K562 (cell line): ENCODE data around the gene JPH3. TPM values are rescaled to one million over a fixed set of nuclear protein-coding genes. Genes with fewer than 3 reads are reported as not detected.
A peak's percentile ranks its signal among the peaks of the same experiment; 100 is the strongest.

ENCODE experiments used
- ATAC-seq: fragments of 200-7000 bp; cut with Tn5 transposase; 3 replicates; pipeline ENCODE4 v1.9.1; 2020; ENCODE audit warnings: moderate library complexity
- Bru-seq: library from RNA; stranded (reverse); fragments of 400-500 nt; gene quantifications from one replicate; lab custom pipeline; 2021; lab: Mats Ljungman, UMichigan
- BruChase-seq, 2 experiments: library from RNA; stranded (reverse); fragments of 400-500 nt; gene quantifications; one replicate each; lab custom pipeline; 2021; lab: Mats Ljungman, UMichigan
- BruUV-seq: library from RNA; stranded (reverse); fragments of 400-500 nt; replicated peaks from 2 replicates; lab custom pipeline; 2021; lab: Mats Ljungman, UMichigan
- CTCF ChIA-PET: fragments of 300-600 bp; formaldehyde crosslinking; extraction: SDS; loops from one replicate; lab custom pipeline; 2021; ENCODE audit warnings: low intra/inter-chr PET ratio; lab: Yijun Ruan, JAX
- POLR2A ChIA-PET: fragments of 300-600, 350-650 bp; sonication (Branson Sonifier 250); formaldehyde crosslinking; extraction: SDS; loops from one replicate; lab custom pipeline; 2021; ENCODE audit warnings: antibody characterized with exemption, inconsistent platforms; lab: Yijun Ruan, JAX
- DNase-seq, 4 experiments: peaks; one replicate each; pipeline versions ENCODE4 v3.0.0 to v3.0.0-alpha.2; 2011 to 2018; ENCODE audit warnings: low spot score in 3 of 4, mixed read lengths in 3 of 4; ENCODE audit errors: extremely low read depth in 1 of 4
- FAIRE-seq: peaks from 2 replicates; lab custom pipeline; 2011; peaks lifted over from hg19 to GRCh38; lab: Jason Lieb, UNC
- H2AFZ ChIP-seq: 2 replicates; pipeline ENCODE4 v1.6.0; 2011; ENCODE audit warnings: low read depth, low read length, control low read depth, inconsistent platforms
- H3K27ac ChIP-seq: fragments of 200-600 bp; 3 replicates; pipeline ENCODE4 v1.8.0; 2011; ENCODE audit warnings: low read depth, mild to moderate bottlenecking, control low read depth, inconsistent platforms, low read length, moderate library complexity, mixed read lengths; ENCODE audit errors: extremely low read depth
- H3K27me3 ChIP-seq, 2 experiments: fragments of 300-600 bp in 1 of 2; 2 replicates in 1 of 2; 3 replicates in 1 of 2; pipeline versions ENCODE4 v1.6.0 to v1.8.0; 2011; ENCODE audit warnings: inconsistent platforms in 2 of 2, low read length in 2 of 2, mild to moderate bottlenecking in 1 of 2, mixed read lengths in 1 of 2, moderate library complexity in 1 of 2; ENCODE audit not compliant: control insufficient read depth in 2 of 2, insufficient read depth in 2 of 2
- H3K36me3 ChIP-seq: fragments of 300-600 bp; 3 replicates; pipeline ENCODE4 v1.8.0; 2011; ENCODE audit warnings: mild to moderate bottlenecking, low read length, inconsistent platforms; ENCODE audit not compliant: control insufficient read depth, insufficient read depth
- H3K4me1 ChIP-seq, 2 experiments: fragments of 200-600 bp in 1 of 2; replicated peaks in 1 of 2; 2 replicates in 1 of 2; 3 replicates in 1 of 2; pipeline versions ENCODE4 v1.5.1 to v1.8.0; 2011; ENCODE audit warnings: inconsistent platforms in 2 of 2, low read length in 2 of 2, mild to moderate bottlenecking in 1 of 2, mixed read lengths in 1 of 2, moderate library complexity in 1 of 2; ENCODE audit not compliant: control insufficient read depth in 2 of 2, insufficient read depth in 2 of 2
- H3K4me2 ChIP-seq: 2 replicates; pipeline ENCODE4 v1.6.1; 2011; ENCODE audit warnings: low read length, control low read depth, inconsistent platforms, mixed read lengths; ENCODE audit not compliant: insufficient read depth
- H3K4me3 ChIP-seq: fragments of 200-600 bp; sonication (generic), shearing (Covaris generic); 2 replicates; pipeline ENCODE4 v1.5.1; 2016; ENCODE audit warnings: control low read depth, inconsistent platforms
- H3K79me2 ChIP-seq: fragments of 200-600 bp; 3 replicates; pipeline ENCODE4 v1.8.0; 2011; ENCODE audit warnings: low read length, inconsistent platforms; ENCODE audit not compliant: control insufficient read depth, insufficient read depth
- H3K9ac ChIP-seq, 2 experiments: 2 replicates each; pipeline versions ENCODE4 v1.6.0 to v1.6.1; 2011; ENCODE audit warnings: low read depth in 2 of 2, low read length in 2 of 2, control low read depth in 1 of 2, inconsistent platforms in 1 of 2, mild to moderate bottlenecking in 1 of 2, mixed read lengths in 1 of 2; ENCODE audit not compliant: insufficient read depth in 1 of 2
- H3K9me1 ChIP-seq: one replicate; pipeline ENCODE4 v1.6.0; 2011; ENCODE audit warnings: inconsistent platforms, mild to moderate bottlenecking, low read length, moderate library complexity; ENCODE audit not compliant: control insufficient read depth, insufficient read depth
- H3K9me3 ChIP-seq: replicated peaks from 2 replicates; pipeline ENCODE4 v1.5.1; 2011; ENCODE audit warnings: low read depth, low read length, inconsistent platforms; ENCODE audit not compliant: control insufficient read depth, insufficient read depth
- H4K20me1 ChIP-seq: replicated peaks from 2 replicates; pipeline ENCODE4 v1.6.1; 2011; ENCODE audit warnings: low read length, inconsistent platforms, mixed read lengths; ENCODE audit not compliant: control insufficient read depth, insufficient read depth
- E2F4 ChIP-seq: sonication (generic); formaldehyde crosslinking; IDR thresholded peaks from 2 replicates; pipeline ENCODE4 v1.8.0; 2022; ENCODE audit warnings: mild to moderate bottlenecking, low read depth, missing genetic modification reagents
- ETS2 ChIP-seq: IDR thresholded peaks from 2 replicates; pipeline ENCODE4 v1.6.1; 2016; ENCODE audit warnings: borderline replicate concordance, missing genetic modification characterization, mild to moderate bottlenecking, moderate library complexity, missing compliant biosample characterization; ENCODE audit not compliant: poor library complexity, severe bottlenecking
- HMGN3 ChIP-seq: IDR thresholded peaks from 2 replicates; pipeline ENCODE4 v1.6.1; 2011; ENCODE audit warnings: borderline replicate concordance, low read depth, mild to moderate bottlenecking, mixed read lengths, low read length; ENCODE audit not compliant: insufficient read length; ENCODE audit errors: extremely low read depth
- HNRNPH1 ChIP-seq: fragments of 200-400 bp; formaldehyde crosslinking; optimal IDR thresholded peaks from 2 replicates; pipeline ENCODE3; 2017; ENCODE audit warnings: low read depth, mild to moderate bottlenecking, low read length, moderate library complexity
- KDM2B ChIP-seq: fragments of 250-450 bp; sonication (Bioruptor Pico); IDR thresholded peaks from 2 replicates; pipeline ENCODE4 v1.8.0; 2021; ENCODE audit warnings: mild to moderate bottlenecking, moderate library complexity
- PHF21A ChIP-seq: fragments of 450-650 bp; IDR thresholded peaks from 2 replicates; pipeline ENCODE4 v1.6.1; 2017; ENCODE audit warnings: low read depth, borderline replicate concordance
- ZNF512 ChIP-seq: IDR thresholded peaks from 2 replicates; pipeline ENCODE4 v1.6.1; 2016; ENCODE audit warnings: missing genetic modification characterization, missing compliant biosample characterization
- WGBS: fragments of 100-300 bp; shearing (Covaris generic); methylation state at CpG from one replicate; pipeline ENCODE4 v1.1.6; 2016; ENCODE audit warnings: low coverage, mixed read lengths; ENCODE audit not compliant: insufficient coverage; ENCODE audit errors: missing lambda C conversion rate; 5-methylcytosine and 5-hydroxymethylcytosine counted together
- in situ Hi-C: fragments of 300-500 bp; cut with MboI; formaldehyde crosslinking; loops from 4 replicates; pipeline ENCODE4 v1.15.0; 2018; ENCODE audit warnings: inconsistent platforms, mixed read lengths
- intact Hi-C: fragments of 100-400 bp; cut with micrococcal nuclease; formaldehyde crosslinking; loops from 2 replicates; pipeline ENCODE4 v1.14.2; 2022
- long read RNA-seq, 3 experiments: library from polyadenylated mRNA in 2 of 3; library from RNA in 1 of 3; unstranded in 2 of 3; stranded (forward) in 1 of 3; transcript quantifications; one replicate each; pipeline ENCODE4 v2.0.0, GENCODE V29; 2019 to 2022
- polyA minus RNA-seq, 3 experiments: library from RNA; depleted of rRNA, polyadenylated mRNA; stranded (reverse); fragments of >200 nt; gene quantifications; 2 replicates each; pipeline ENCODE4 v1.2.3, GENCODE V29; 2011
- polyA plus RNA-seq, 8 experiments: library from polyadenylated mRNA; depleted of rRNA in 4 of 8; stranded (reverse) in 5 of 8; unstranded in 3 of 8; fragments of >200 nt; fragmentation: Nextera tagmentation in 2 of 8; fragmentation: Illumina TruSeq in 1 of 8; extraction: Ambion mirVana in 2 of 8; extraction: Trizol in 1 of 8; gene quantifications; 2 replicates each; pipeline versions ENCODE4 v1.2.1 to v1.2.3, GENCODE V29; 2011 to 2014; ENCODE audit warnings: inconsistent platforms in 1 of 8, missing spikeins in 1 of 8
- total RNA-seq, 7 experiments: library from RNA; depleted of rRNA in 6 of 7; stranded (reverse); fragments of >200 nt in 6 of 7; fragmentation: Illumina TruSeq in 2 of 7; extraction: Trizol in 2 of 7; gene quantifications; 2 replicates each; pipeline versions ENCODE4 v1.2.1 to v1.2.3, GENCODE V29; 2011 to 2021; ENCODE audit warnings: low replicate concordance in 1 of 7

Gene JPH3
- total RNA-seq (2011; cell fraction: chromatin; rRNA removed; ENCODE audit: low replicate concordance) = 0.07 TPM in 1 of 2 replicates, not detected in the other
- total RNA-seq (2011; cell fraction: nucleolus; rRNA removed) = 0.17 TPM in 1 of 2 replicates, not detected in the other
- total RNA-seq (2011; cell fraction: nucleoplasm; rRNA removed) = not detected in 2 replicates
- total RNA-seq (2014; rRNA removed) = not detected in 2 replicates
- total RNA-seq (2014; rRNA removed; fragmentation: Illumina TruSeq; extraction: Trizol) = not detected in 2 replicates
- not detected in 2 replicates for total RNA-seq (2015; rRNA removed; fragmentation: Illumina TruSeq; extraction: Trizol)
- 0.07 TPM in 1 of 2 replicates, not detected in the other for total RNA-seq (2021)
- polyA plus RNA-seq (2011; rRNA removed) = 0.04 TPM in 1 of 2 replicates, not detected in the other
- polyA plus RNA-seq (2011; cell fraction: cytosol; rRNA removed) = 0.03 TPM in 1 of 2 replicates, not detected in the other
- not detected in 2 replicates for polyA plus RNA-seq (2011; cell fraction: nucleus; rRNA removed)
- 0.04 and 0.07 TPM in 2 replicates for polyA plus RNA-seq (2012)
- not detected in 2 replicates for polyA plus RNA-seq (2014; fragmentation: Illumina TruSeq; extraction: Trizol)
- not detected for polyA plus RNA-seq (2014; fragmentation: Nextera tagmentation; extraction: Ambion mirVana)
- polyA plus RNA-seq (2014; rRNA removed) = 0.01 TPM in 1 of 2 replicates, not detected in the other
- polyA minus RNA-seq (2011; rRNA and poly(A)+ RNA removed) = not detected in 2 replicates
- not detected in 2 replicates for polyA minus RNA-seq (2011; cell fraction: cytosol; rRNA and poly(A)+ RNA removed)
- polyA minus RNA-seq (2011; cell fraction: nucleus; rRNA and poly(A)+ RNA removed) = not detected in 2 replicates
- percentile 6 among the genes with signal in this experiment for Bru-seq, nascent RNA
- percentile 4 among the genes with signal in this experiment for BruChase-seq, experiment 1, labeled RNA remaining after a 2-hour chase
- percentile 2 among the genes with signal in this experiment for BruChase-seq, experiment 2, labeled RNA remaining after a 6-hour chase
- long read RNA-seq, experiment 1, partial matches to known transcripts = 0 of 1 reads
- long read RNA-seq, experiment 1, other reads (novel, unspliced or antisense) = 1 of 1 reads
- long read RNA-seq, experiment 2 = 0 reads
- long read RNA-seq, experiment 3 = 0 reads

GRCh38 chr16:87602001-87602775 is at the start of gene JPH3:
TSS of gene JPH3 (plus strand) at chr16:87602508. CDS start at chr16:87603147, 639 bp downstream.
- H3K9ac ChIP-seq = no peak within 1 kb of the TSS
- in situ Hi-C loops (no loop called here), intact Hi-C loops (no loop called here)
- ATAC-seq (no peak), FAIRE-seq (no peak), DNase-seq (peak in 2 of 4 experiments; percentile 71 to 73)
- CTCF ChIA-PET = no interaction called here
- H3K4me2 ChIP-seq = no peak within 1 kb of the TSS
- no peaks in the 10 kb centered on the region for H3K9me3 ChIP-seq
- POLR2A ChIA-PET = interaction anchor here (0.6 kb wide), 1 partner anchor 18 kb away, joined by 6 read pairs; no protein-coding TSS in a partner anchor
- no peak within 1 kb of the TSS for H3K4me3 ChIP-seq
- H2AFZ ChIP-seq = no peak within 1 kb of the TSS
- no peak within 1 kb of the TSS for H3K27ac ChIP-seq
- peaks cover 38 to 71% of the 10 kb centered on the region in 2 experiments; a peak in 4 of 5 replicates for H3K27me3 ChIP-seq
- no peaks in the 10 kb centered on the region for H3K9me1 ChIP-seq
- H4K20me1 ChIP-seq = 0 out of 2 replicates have a peak, but pooled peaks cover 8% of the 10 kb centered on the region
- 0% methylated on average over 5 of the region's 122 CpGs for WGBS
- BruUV-seq = no TSS peak
- no peaks in the 10 kb centered on the region for H3K79me2 ChIP-seq
- H3K36me3 ChIP-seq = no peaks in the 10 kb centered on the region
- peaks cover 0 to 17% of the 10 kb centered on the region in 2 experiments; a peak in 2 of 5 replicates for H3K4me1 ChIP-seq
- TF ChIP-seq ZNF512 (tag) = no peak
- no peak for TF ChIP-seq HMGN3
- no peak for TF ChIP-seq E2F4 (CRISPR knock-in tag)
- no peak for TF ChIP-seq KDM2B (CRISPR knock-in tag)
- TF ChIP-seq PHF21A = no peak
- TF ChIP-seq ETS2 (tag) = no peak
- no peak for TF ChIP-seq HNRNPH1
